Measurements from ENCODE around the gene TMED10. TPM values are rescaled to one million over a fixed set of nuclear protein-coding genes. Genes with fewer than 3 reads are reported as not detected.
A peak's percentile ranks its signal among the peaks of the same experiment; 100 is the strongest.
"Not testable (repeated sequence)": the region's sequence is repeated elsewhere in the genome, so short reads cannot be mapped to it uniquely, and the experiment has no call there.

The TMED10 gene
- total RNA-seq, 4 donors from 2014 or later = 289 to 559 (median 388) TPM

GRCh38 chr14:75156901-75157300, 19.5 kb downstream of the TMED10 start:
- intact Hi-C loops (cut with DNase I) = no loop called here
- Histone ChIP-seq H3K36me3 (no peaks in the 10 kb centered on the region), H3K4me3 (replicated peaks in 1 of 3) (no peak overlapping the region), H3K4me1 (peaks cover 17 to 39% of the 10 kb centered on the region in 2 donors), H3K27me3 (no peaks in the 10 kb centered on the region), H3K9me3 (no peaks in the 10 kb centered on the region), H3K27ac (no peak overlapping the region)
- no peak for DNase-seq
- WGBS, 2 donors = 85 to 89% methylated on average over 3 of the region's 3 CpGs
- no peak for TF ChIP-seq POLR2A (IDR thresholded peaks at IDR 0.05)
- TF ChIP-seq, protein P1, sequence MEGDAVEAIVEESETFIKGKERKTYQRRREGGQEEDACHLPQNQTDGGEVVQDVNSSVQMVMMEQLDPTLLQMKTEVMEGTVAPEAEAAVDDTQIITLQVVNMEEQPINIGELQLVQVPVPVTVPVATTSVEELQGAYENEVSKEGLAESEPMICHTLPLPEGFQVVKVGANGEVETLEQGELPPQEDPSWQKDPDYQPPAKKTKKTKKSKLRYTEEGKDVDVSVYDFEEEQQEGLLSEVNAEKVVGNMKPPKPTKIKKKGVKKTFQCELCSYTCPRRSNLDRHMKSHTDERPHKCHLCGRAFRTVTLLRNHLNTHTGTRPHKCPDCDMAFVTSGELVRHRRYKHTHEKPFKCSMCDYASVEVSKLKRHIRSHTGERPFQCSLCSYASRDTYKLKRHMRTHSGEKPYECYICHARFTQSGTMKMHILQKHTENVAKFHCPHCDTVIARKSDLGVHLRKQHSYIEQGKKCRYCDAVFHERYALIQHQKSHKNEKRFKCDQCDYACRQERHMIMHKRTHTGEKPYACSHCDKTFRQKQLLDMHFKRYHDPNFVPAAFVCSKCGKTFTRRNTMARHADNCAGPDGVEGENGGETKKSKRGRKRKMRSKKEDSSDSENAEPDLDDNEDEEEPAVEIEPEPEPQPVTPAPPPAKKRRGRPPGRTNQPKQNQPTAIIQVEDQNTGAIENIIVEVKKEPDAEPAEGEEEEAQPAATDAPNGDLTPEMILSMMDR (IDR thresholded peaks at IDR 0.05) = no peak

DNA sequence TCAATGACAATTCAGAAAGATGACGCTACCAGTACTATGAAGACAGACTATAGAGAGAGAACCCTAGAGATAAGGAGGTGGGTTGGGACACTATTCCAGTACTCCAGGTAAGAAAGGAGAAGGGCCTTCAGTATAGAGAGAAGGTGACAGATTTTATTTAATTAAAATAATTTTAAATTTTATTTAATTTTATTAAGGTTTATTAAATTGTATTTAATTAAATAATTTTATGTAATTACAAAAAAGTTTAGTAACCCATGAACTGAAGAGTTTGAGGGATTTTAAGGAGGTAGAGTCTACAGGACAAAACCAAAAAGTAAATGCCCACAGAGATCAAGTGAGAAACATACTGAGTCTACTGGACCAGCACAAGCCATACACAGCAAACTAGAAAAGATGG, 20.3 kb downstream of the TMED10 start:
- TF ChIP-seq, protein P1 (IDR thresholded peaks at IDR 0.05) = no peak
- no peak for TF ChIP-seq POLR2A (IDR thresholded peaks at IDR 0.05)
- no peak overlapping the region for H3K27ac ChIP-seq

GRCh38 chr14:75155169-75155568, 21.2 kb downstream of the TMED10 start:
- TF ChIP-seq, protein P1 (IDR thresholded peaks at IDR 0.05) = no peak
- TF ChIP-seq POLR2A (IDR thresholded peaks at IDR 0.05) = no peak
- H3K4me1 ChIP-seq = peaks cover 23 to 50% of the 10 kb centered on the region in 2 donors
- intact Hi-C loops (cut with DNase I) = no loop called here
- no peak overlapping the region for H3K4me3 ChIP-seq (replicated peaks in 1 of 3)
- peaks cover 0 to 4% of the 10 kb centered on the region in 2 donors for H3K36me3 ChIP-seq
- WGBS, 2 donors = 93 to 94% methylated on average over 3 of the region's 3 CpGs
- no peaks in the 10 kb centered on the region for H3K9me3 ChIP-seq
- no peak overlapping the region for H3K27ac ChIP-seq
- DNase-seq = no peak
- no peaks in the 10 kb centered on the region for H3K27me3 ChIP-seq

More for the DNA sequence above, 20.3 kb downstream of the TMED10 start:
- Histone ChIP-seq H3K9me3 (no peaks in the 10 kb centered on the region), H3K36me3 (peaks cover 0 to 4% of the 10 kb centered on the region in 2 donors), H3K4me1 (peaks cover 21 to 47% of the 10 kb centered on the region in 2 donors), H3K27me3 (no peaks in the 10 kb centered on the region), H3K4me3 (replicated peaks in 1 of 3) (no peak overlapping the region)
- no peak for DNase-seq
- intact Hi-C loops (cut with DNase I) = no loop called here
- WGBS, 2 donors = 87 to 98% methylated on average over 1 of the region's 1 CpG

DNA sequence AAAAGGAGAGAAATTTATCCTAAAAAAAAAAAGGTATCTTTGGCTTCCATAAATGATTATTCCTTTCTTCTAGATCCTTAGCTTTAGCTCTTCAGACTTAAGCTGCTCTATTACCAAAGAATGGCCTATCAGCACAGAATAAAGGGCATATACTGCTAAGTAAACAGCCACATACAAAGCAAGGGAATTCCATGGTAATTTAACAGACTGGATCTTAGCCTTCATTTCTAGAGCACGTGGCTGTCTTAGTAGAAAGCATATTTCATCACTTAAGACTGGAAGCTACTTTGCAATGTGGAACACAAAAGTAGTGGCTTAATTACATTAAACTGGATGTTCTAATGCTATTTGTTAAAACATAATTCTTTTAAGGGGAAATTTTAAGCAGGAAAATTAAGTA, 23.1 kb downstream of the TMED10 start:
- no peaks in the 10 kb centered on the region for H3K9me3 ChIP-seq
- TF ChIP-seq, protein P1 (IDR thresholded peaks at IDR 0.05) = no peak
- no peak for TF ChIP-seq POLR2A (IDR thresholded peaks at IDR 0.05)
- H3K4me1 ChIP-seq = peaks cover 25 to 63% of the 10 kb centered on the region in 2 donors
- DNase-seq = no peak
- H3K27me3 ChIP-seq = no peaks in the 10 kb centered on the region
- peak overlapping the region in 1 of 3 donors; percentile 2 for H3K27ac ChIP-seq
- H3K4me3 ChIP-seq (replicated peaks in 1 of 3) = no peak overlapping the region
- 52 to 66% methylated on average over 1 of the region's 1 CpG for WGBS, 2 donors
- peaks cover 0 to 6% of the 10 kb centered on the region in 2 donors for H3K36me3 ChIP-seq
- intact Hi-C loops (cut with DNase I) = no loop called here

DNA sequence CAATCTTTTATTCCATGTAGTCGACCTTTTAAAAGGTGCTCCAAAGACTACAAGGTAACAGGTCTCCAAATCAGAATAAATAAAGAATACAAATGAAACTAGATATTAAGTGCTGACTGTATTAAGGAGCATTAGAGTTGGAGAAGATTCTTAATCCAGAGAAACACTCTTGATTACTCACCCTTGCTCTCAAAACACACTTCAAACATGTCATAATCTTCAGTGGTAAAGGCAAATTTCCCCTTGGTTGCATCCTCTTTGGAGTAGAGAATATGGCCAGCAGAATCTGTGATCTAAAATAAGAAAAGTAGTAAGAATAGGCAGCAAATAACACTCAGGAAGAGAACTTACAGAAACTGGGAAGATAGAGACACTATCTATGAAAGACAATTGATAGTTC, 24.6 kb downstream of the TMED10 start:
- DNase-seq = no peak
- Histone ChIP-seq H3K36me3 (peaks cover 0 to 6% of the 10 kb centered on the region in 2 donors), H3K9me3 (no peaks in the 10 kb centered on the region), H3K4me1 (peaks cover 36 to 69% of the 10 kb centered on the region in 2 donors), H3K4me3 (replicated peaks in 1 of 3) (no peak overlapping the region), H3K27me3 (no peaks in the 10 kb centered on the region), H3K27ac (peak overlapping the region in 2 of 3 donors; percentile 24 to 30)
- intact Hi-C loops (cut with DNase I) = no loop called here
- WGBS, 2 donors = 90 to 95% methylated on average over 1 of the region's 1 CpG
- no peak for TF ChIP-seq POLR2A (IDR thresholded peaks at IDR 0.05)
- TF ChIP-seq, protein P1 (IDR thresholded peaks at IDR 0.05) = no peak

DNA sequence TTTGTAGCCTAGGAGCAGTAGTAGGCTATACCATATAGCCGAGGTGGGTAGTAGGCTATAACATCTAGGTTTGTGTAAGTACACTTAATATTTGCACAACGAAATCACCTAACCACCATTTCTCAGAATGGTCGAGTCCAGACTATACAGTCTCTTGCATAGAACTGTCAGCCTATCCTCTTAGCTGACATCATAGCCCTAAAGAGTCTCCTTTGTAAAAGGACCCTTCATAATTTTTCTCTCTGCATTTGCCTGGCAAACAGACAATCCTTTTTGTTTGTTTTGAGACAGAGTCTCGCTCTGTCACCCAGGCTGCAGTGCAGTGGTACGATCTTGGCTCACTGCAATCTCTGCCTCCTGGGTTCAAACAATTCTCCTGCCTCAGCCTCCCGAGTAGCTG, 25.8 kb downstream of the TMED10 start:
- H3K4me3 ChIP-seq (replicated peaks in 1 of 3); intact Hi-C loops (cut with DNase I); H3K27me3 ChIP-seq; DNase-seq; H3K9me3 ChIP-seq; H3K36me3 ChIP-seq: not testable (repeated sequence)
- peak overlapping the region in 2 of 3 donors; percentile 88 to 97 for H3K27ac ChIP-seq
- WGBS, 2 donors = 85 to 90% methylated on average over 6 of the region's 6 CpGs
- H3K4me1 ChIP-seq = peaks cover 45 to 65% of the 10 kb centered on the region in 2 donors
